ENCODE results near the gene APBA2.

GRCh38 chr15:28981351-28981720 lies 95.6 kb downstream of the APBA2 start:
- TF ChIP-seq CTCF (IDR thresholded peaks at IDR 0.05; ENCODE audit: borderline replicate concordance, extremely low read depth, low read length, poor library complexity, severe bottlenecking) (no peak), EZH2 (IDR thresholded peaks at IDR 0.05; ENCODE audit: borderline replicate concordance, low read depth, low read length, severe bottlenecking) (no peak)

Measured in DND-41 (cell line).